Subcutaneous adipose tissue (tissue), 4 donors: Measurements from ENCODE around the gene NIT2. TPM values are rescaled to one million over a fixed set of nuclear protein-coding genes. Genes with fewer than 3 reads are reported as not detected.

ENCODE experiments used
- CTCF ChIP-seq: fragments of 450-650 bp; IDR thresholded peaks from one replicate; pipeline ENCODE4 v1.5.1; 2016; ENCODE audit warnings: low read depth, mild to moderate bottlenecking, control low read depth, antibody characterized with exemption, moderate library complexity
- total RNA-seq, 4 donors: library from RNA; depleted of rRNA; stranded (reverse); fragments of >200 nt; gene quantifications; one replicate each; pipeline ENCODE4 v1.1.0, GENCODE V29; 2016

NIT2 gene
- 10 to 100 TPM; 35.5 to 77.8 (median 47.9) TPM for total RNA-seq

GRCh38 chr3:100334488-100335351, at the start of gene NIT2:
Gene NIT2 (plus strand): TSS chr3:100334757. CDS start chr3:100334792, 35 bp downstream.
- no peak for TF ChIP-seq CTCF

GRCh38 chr3:100288288-100288894, 46.2 kb upstream of the NIT2 start:
- no peak for TF ChIP-seq CTCF

- TF ChIP-seq CTCF, result no peak
Measured at GRCh38 chr3:100289339-100289738, 45.2 kb upstream of the NIT2 start.

GRCh38 chr3:100295089-100295488, 39.5 kb upstream of the NIT2 start:
- TF ChIP-seq CTCF, result no peak

- TF ChIP-seq CTCF, result no peak
Measured at GRCh38 chr3:100297784-100298183, 36.8 kb upstream of the NIT2 start.

- no peak for TF ChIP-seq CTCF
Measured at GRCh38 chr3:100299016-100299415, 35.5 kb upstream of the NIT2 start.

GRCh38 chr3:100306695-100307094, 27.9 kb upstream of the NIT2 start:
- TF ChIP-seq CTCF, result no peak
